Measurements from ENCODE around the gene TMEM40.

Gene TMEM40

GRCh38 chr3:12706504-12707253 is 52.4 kb downstream of the TMEM40 start:
- H3K4me1 ChIP-seq (ENCODE audit: insufficient read depth, low read length, poor library complexity, severe bottlenecking): no peaks in the 10 kb centered on the region
- TF ChIP-seq EZH2phosphoT487 (IDR thresholded peaks at IDR 0.05; ENCODE audit: borderline replicate concordance): no peak
- peak; percentile 96 for TF ChIP-seq CTCF (conservative IDR thresholded peaks at IDR 0.05; ENCODE audit: low read length)
- no peaks in the 10 kb centered on the region for H3K9me2 ChIP-seq (replicated peaks; ENCODE audit: low read depth, low read length)
- no peaks in the 10 kb centered on the region for H4K20me1 ChIP-seq (ENCODE audit: insufficient read depth, low read length, poor library complexity, severe bottlenecking)
- no peaks in the 10 kb centered on the region for H3K79me2 ChIP-seq (ENCODE audit: insufficient read depth, low read length)
- H3K27me3 ChIP-seq (ENCODE audit: insufficient read depth, low read length, poor library complexity, severe bottlenecking): no peaks in the 10 kb centered on the region
- H3K4me2 ChIP-seq (ENCODE audit: low read depth, low read length, poor library complexity, severe bottlenecking): no peak overlapping the region
- no peak overlapping the region for H3K9ac ChIP-seq (ENCODE audit: low read depth, low read length, poor library complexity, severe bottlenecking)
- H2AFZ ChIP-seq (ENCODE audit: low read length): no peak overlapping the region
- H3K9me3 ChIP-seq (ENCODE audit: insufficient read depth, low read depth, low read length): no peaks in the 10 kb centered on the region
- no peak overlapping the region for H3K4me3 ChIP-seq (ENCODE audit: low read length, poor library complexity, severe bottlenecking)
- H3K36me3 ChIP-seq (ENCODE audit: insufficient read depth, low read length): no peaks in the 10 kb centered on the region
- no peaks in the 10 kb centered on the region for H3F3A ChIP-seq (ENCODE audit: low read depth)

GRCh38 chr3:12705981-12706380 is 53.1 kb downstream of the TMEM40 start:
- Histone ChIP-seq H3K4me1 (ENCODE audit: insufficient read depth, low read length, poor library complexity, severe bottlenecking) (no peaks in the 10 kb centered on the region), H2AFZ (ENCODE audit: low read length) (no peak overlapping the region), H3K4me2 (ENCODE audit: low read depth, low read length, poor library complexity, severe bottlenecking) (no peak overlapping the region), H3K4me3 (ENCODE audit: low read length, poor library complexity, severe bottlenecking) (no peak overlapping the region), H3K79me2 (ENCODE audit: insufficient read depth, low read length) (no peaks in the 10 kb centered on the region), H3K9ac (ENCODE audit: low read depth, low read length, poor library complexity, severe bottlenecking) (no peak overlapping the region), H3K9me3 (ENCODE audit: insufficient read depth, low read depth, low read length) (no peaks in the 10 kb centered on the region), H3F3A (ENCODE audit: low read depth) (no peaks in the 10 kb centered on the region), H3K36me3 (ENCODE audit: insufficient read depth, low read length) (no peaks in the 10 kb centered on the region), H4K20me1 (ENCODE audit: insufficient read depth, low read length, poor library complexity, severe bottlenecking) (no peaks in the 10 kb centered on the region), H3K27me3 (ENCODE audit: insufficient read depth, low read length, poor library complexity, severe bottlenecking) (no peaks in the 10 kb centered on the region), H3K9me2 (replicated peaks; ENCODE audit: low read depth, low read length) (no peaks in the 10 kb centered on the region)
- no peak for TF ChIP-seq CTCF (conservative IDR thresholded peaks at IDR 0.05; ENCODE audit: low read length)

- Histone ChIP-seq H3K4me2 (ENCODE audit: low read depth, low read length, poor library complexity, severe bottlenecking) (no peak overlapping the region), H3F3A (ENCODE audit: low read depth) (no peaks in the 10 kb centered on the region), H3K9me2 (replicated peaks; ENCODE audit: low read depth, low read length) (no peaks in the 10 kb centered on the region)
These were observed 53.6 kb downstream of the TMEM40 start for GRCh38 chr3:12705374-12705926.

More at GRCh38 chr3:12705374-12705926, 53.6 kb downstream of the TMEM40 start:
- Histone ChIP-seq H2AFZ (ENCODE audit: low read length) (no peak overlapping the region), H3K4me1 (ENCODE audit: insufficient read depth, low read length, poor library complexity, severe bottlenecking) (no peaks in the 10 kb centered on the region), H3K9me3 (ENCODE audit: insufficient read depth, low read depth, low read length) (no peaks in the 10 kb centered on the region), H3K27me3 (ENCODE audit: insufficient read depth, low read length, poor library complexity, severe bottlenecking) (no peaks in the 10 kb centered on the region), H3K4me3 (ENCODE audit: low read length, poor library complexity, severe bottlenecking) (no peak overlapping the region), H3K79me2 (ENCODE audit: insufficient read depth, low read length) (no peaks in the 10 kb centered on the region), H3K9ac (ENCODE audit: low read depth, low read length, poor library complexity, severe bottlenecking) (no peak overlapping the region), H3K36me3 (ENCODE audit: insufficient read depth, low read length) (no peaks in the 10 kb centered on the region), H4K20me1 (ENCODE audit: insufficient read depth, low read length, poor library complexity, severe bottlenecking) (no peaks in the 10 kb centered on the region)
- TF ChIP-seq EZH2phosphoT487 (IDR thresholded peaks at IDR 0.05; ENCODE audit: borderline replicate concordance) (no peak), CTCF (conservative IDR thresholded peaks at IDR 0.05; ENCODE audit: low read length) (no peak)
